H1 (cell line): ENCODE results near the gene CIROP. TPM values are rescaled to one million over a fixed set of nuclear protein-coding genes. Genes with fewer than 3 reads are reported as not detected.

Source experiments
- CTCF ChIA-PET: fragments of 300-600 bp; sonication (Branson Sonifier 250); formaldehyde crosslinking; loops from one replicate; lab custom pipeline; 2021; ENCODE audit not compliant: partially characterized antibody; lab: Charles Lee
- POLR2A ChIA-PET: fragments of 300-600 bp; sonication (Branson Sonifier 250); formaldehyde crosslinking; loops from one replicate; lab custom pipeline; 2021; ENCODE audit warnings: inconsistent platforms; ENCODE audit not compliant: partially characterized antibody; lab: Charles Lee
- DNase-seq, 2 experiments: peaks; one replicate each; pipeline versions ENCODE4 v3.0.0 to v3.0.0-alpha.2; 2010 to 2022; ENCODE audit warnings: low spot score in 2 of 2, low read depth in 1 of 2, mixed read lengths in 1 of 2
- FAIRE-seq: peaks from 2 replicates; lab custom pipeline; 2011; peaks lifted over from hg19 to GRCh38; lab: Jason Lieb, UNC
- H2AFZ ChIP-seq: 2 replicates; pipeline ENCODE4 v1.8.1; 2012; ENCODE audit warnings: low read length, inconsistent platforms
- H2AK5ac ChIP-seq: 2 replicates; pipeline ENCODE4 v1.6.1; 2013; ENCODE audit warnings: low read depth, low read length
- H2BK120ac ChIP-seq: replicated peaks from 2 replicates; pipeline ENCODE3; 2013; ENCODE audit warnings: low read depth, low read length, inconsistent platforms
- H2BK12ac ChIP-seq: 2 replicates; pipeline ENCODE4 v1.6.1; 2013; ENCODE audit warnings: low read depth, low read length
- H2BK15ac ChIP-seq: 2 replicates; pipeline ENCODE4 v1.6.1; 2013; ENCODE audit warnings: low read length
- H2BK20ac ChIP-seq: 2 replicates; pipeline ENCODE4 v1.6.1; 2013; ENCODE audit warnings: low read length
- H2BK5ac ChIP-seq: 2 replicates; pipeline ENCODE4 v1.6.1; 2013; ENCODE audit warnings: low read depth, low read length
- H3K14ac ChIP-seq: 2 replicates; pipeline ENCODE4 v1.6.1; 2013; ENCODE audit warnings: inconsistent platforms; ENCODE audit not compliant: insufficient read length
- H3K18ac ChIP-seq: 2 replicates; pipeline ENCODE4 v1.6.1; 2013; ENCODE audit warnings: low read length; ENCODE audit errors: extremely low read depth
- H3K23ac ChIP-seq: 2 replicates; pipeline ENCODE4 v1.6.1; 2013; ENCODE audit warnings: inconsistent platforms; ENCODE audit not compliant: insufficient read length
- H3K23me2 ChIP-seq: 2 replicates; pipeline ENCODE4 v1.6.1; 2013; ENCODE audit warnings: low read depth, low read length
- H3K27ac ChIP-seq: 2 replicates; pipeline ENCODE4 v1.6.1; 2011; ENCODE audit warnings: low read depth, low read length, inconsistent platforms
- H3K27me3 ChIP-seq, 4 experiments: replicated peaks in 1 of 4; 1 replicate in 1 of 4; 2 replicates in 3 of 4; pipeline versions ENCODE4 v1.6.1 to v1.8.1; 2011 to 2013; ENCODE audit warnings: low read length in 3 of 4, mild to moderate bottlenecking in 3 of 4, inconsistent platforms in 2 of 4, mixed read lengths in 2 of 4, moderate library complexity in 1 of 4; ENCODE audit not compliant: control insufficient read depth in 3 of 4, insufficient read depth in 3 of 4; ENCODE audit errors: extremely low read depth in 1 of 4
- H3K36me3 ChIP-seq, 4 experiments: 2 replicates each; pipeline versions ENCODE4 v1.6.1 to v1.8.1; 2011 to 2013; ENCODE audit warnings: mild to moderate bottlenecking in 4 of 4, low read length in 3 of 4, moderate library complexity in 2 of 4, control low read depth in 1 of 4, inconsistent platforms in 1 of 4; ENCODE audit not compliant: insufficient read depth in 4 of 4, control insufficient read depth in 2 of 4
- H3K4ac ChIP-seq: replicated peaks from 2 replicates; pipeline ENCODE3; 2013; ENCODE audit warnings: low read length, low read depth, mixed read lengths, inconsistent platforms; ENCODE audit not compliant: insufficient read length
- H3K4me1 ChIP-seq, 4 experiments: replicated peaks in 1 of 4; 1 replicate in 1 of 4; 2 replicates in 3 of 4; pipeline versions ENCODE4 v1.6.1 to v1.8.1; 2011 to 2013; ENCODE audit warnings: low read length in 3 of 4, inconsistent platforms in 2 of 4, mixed read lengths in 1 of 4; ENCODE audit not compliant: insufficient read depth in 4 of 4, control insufficient read depth in 3 of 4
- H3K4me2 ChIP-seq, 2 experiments: 2 replicates each; pipeline versions ENCODE4 v1.6.1 to v1.8.1; 2011 to 2013; ENCODE audit warnings: low read depth in 2 of 2, low read length in 2 of 2, control low read depth in 1 of 2, inconsistent platforms in 1 of 2, mild to moderate bottlenecking in 1 of 2; ENCODE audit not compliant: insufficient read depth in 1 of 2
- H3K4me3 ChIP-seq, 4 experiments: fragments of 200-600, 300-600 bp in 1 of 4; sonication (generic), shearing (Covaris generic), sonication (Bioruptor Twin) in 1 of 4; 2 replicates each; pipeline versions ENCODE4 v1.5.1 to v1.8.1; 2011 to 2016; ENCODE audit warnings: low read length in 4 of 4, low read depth in 3 of 4, control low read depth in 2 of 4, inconsistent platforms in 2 of 4, mild to moderate bottlenecking in 2 of 4, mixed read lengths in 1 of 4, moderate library complexity in 1 of 4; ENCODE audit not compliant: insufficient read depth in 2 of 4; ENCODE audit errors: extremely low read depth in 1 of 4
- H3K56ac ChIP-seq: replicated peaks from 2 replicates; pipeline ENCODE3; 2013; ENCODE audit warnings: low read depth, mild to moderate bottlenecking, mixed read lengths, low read length, inconsistent platforms; ENCODE audit not compliant: insufficient read length
- H3K79me1 ChIP-seq: 2 replicates; pipeline ENCODE4 v1.6.1; 2013; ENCODE audit warnings: low read depth, low read length, control low read depth
- H3K79me2 ChIP-seq, 2 experiments: 2 replicates each; pipeline versions ENCODE4 v1.6.1 to v1.8.1; 2012 to 2013; ENCODE audit warnings: low read length in 2 of 2, mild to moderate bottlenecking in 2 of 2, inconsistent platforms in 1 of 2; ENCODE audit not compliant: insufficient read depth in 2 of 2, control insufficient read depth in 1 of 2
- H3K9ac ChIP-seq, 4 experiments: replicated peaks in 1 of 4; 1 replicate in 1 of 4; 2 replicates in 3 of 4; pipeline versions ENCODE4 v1.6.1 to v1.8.1; 2011 to 2013; ENCODE audit warnings: low read depth in 3 of 4, low read length in 3 of 4, control low read depth in 2 of 4, mild to moderate bottlenecking in 2 of 4, moderate library complexity in 2 of 4, inconsistent platforms in 1 of 4; ENCODE audit errors: extremely low read depth in 1 of 4
- H3K9me3 ChIP-seq, 2 experiments: 2 replicates each; pipeline versions ENCODE4 v1.6.1 to v1.8.1; 2012 to 2013; ENCODE audit warnings: mild to moderate bottlenecking in 2 of 2, moderate library complexity in 2 of 2, control low read depth in 1 of 2, inconsistent platforms in 1 of 2, low read depth in 1 of 2, low read length in 1 of 2, mixed read lengths in 1 of 2; ENCODE audit not compliant: insufficient read depth in 2 of 2
- H4K20me1 ChIP-seq, 2 experiments: replicated peaks in 1 of 2; 2 replicates each; pipeline versions ENCODE3 to v1.8.1; 2011 to 2013; ENCODE audit warnings: inconsistent platforms in 2 of 2, low read length in 2 of 2, mild to moderate bottlenecking in 1 of 2; ENCODE audit not compliant: insufficient read depth in 2 of 2, control insufficient read depth in 1 of 2
- H4K5ac ChIP-seq: 2 replicates; pipeline ENCODE4 v1.6.1; 2013; ENCODE audit warnings: low read length, low read depth, mixed read lengths, inconsistent platforms; ENCODE audit not compliant: insufficient read length
- H4K8ac ChIP-seq: 2 replicates; pipeline ENCODE4 v1.8.0; 2013; ENCODE audit warnings: mild to moderate bottlenecking, moderate library complexity, low read length, inconsistent platforms; ENCODE audit not compliant: insufficient read depth; ENCODE audit errors: extremely low read depth
- H4K91ac ChIP-seq: replicated peaks from 2 replicates; pipeline ENCODE3; 2013; ENCODE audit warnings: low read length, mixed read lengths, inconsistent platforms; ENCODE audit not compliant: insufficient read length
- BACH1 ChIP-seq: IDR thresholded peaks from 2 replicates; pipeline ENCODE4 v1.6.1; 2012; ENCODE audit warnings: low read length, improper control_type of control experiment
- CBX5 ChIP-seq: fragments of 300-800, 300-1000 bp; sonication (generic); IDR thresholded peaks from 2 replicates; pipeline ENCODE4 v1.7.1; 2016; ENCODE audit warnings: antibody characterized with exemption, low read length, low read depth
- CBX8 ChIP-seq: fragments of 300-800, 300-1000 bp; sonication (generic); IDR thresholded peaks from 2 replicates; pipeline ENCODE4 v1.7.1; 2016; ENCODE audit warnings: low read depth, low read length, borderline replicate concordance
- EZH2 ChIP-seq: fragments of 200-600 bp; sonication (generic); IDR thresholded peaks from 2 replicates; pipeline ENCODE4 v1.7.1; 2012; ENCODE audit warnings: low read depth, mild to moderate bottlenecking, moderate library complexity, low read length, inconsistent platforms; ENCODE audit not compliant: severe bottlenecking
- FOSL1 ChIP-seq: IDR thresholded peaks from 2 replicates; pipeline ENCODE4 v1.6.1; 2011; ENCODE audit warnings: mild to moderate bottlenecking, low read depth, low read length, moderate library complexity; ENCODE audit not compliant: insufficient read depth
- NRF1 ChIP-seq: IDR thresholded peaks from 2 replicates; pipeline ENCODE4 v1.6.1; 2011; ENCODE audit warnings: mild to moderate bottlenecking, low read depth, low read length, improper control_type of control experiment
- POLR2AphosphoS5 ChIP-seq: IDR thresholded peaks from 2 replicates; pipeline ENCODE4 v1.6.1; 2011; ENCODE audit warnings: low read depth, low read length
- RNF2 ChIP-seq: fragments of 200-900, 300-1000 bp; sonication (generic); IDR thresholded peaks from 2 replicates; pipeline ENCODE4 v1.7.1; 2016; ENCODE audit warnings: borderline replicate concordance, low read depth, mild to moderate bottlenecking, antibody characterized with exemption, low read length; ENCODE audit not compliant: poor library complexity, severe bottlenecking; ENCODE audit errors: missing control alignments
- WGBS, 2 experiments: shearing (Covaris generic) in 1 of 2; methylation state at CpG; one replicate each; pipeline versions ENCODE4 v1.1.6 to v1.1.7; 2013 to 2015; ENCODE audit warnings: low lambda C conversion rate in 2 of 2, mixed read lengths in 2 of 2, inconsistent platforms in 1 of 2, low coverage in 1 of 2, missing lambda C conversion rate in 1 of 2; ENCODE audit not compliant: insufficient replicate concordance in 2 of 2, insufficient coverage in 1 of 2, insufficient read length in 1 of 2; ENCODE audit errors: extremely low coverage in 1 of 2, missing lambda C conversion rate in 1 of 2; 5-methylcytosine and 5-hydroxymethylcytosine counted together
- polyA plus RNA-seq, 7 experiments: library from polyadenylated mRNA; depleted of rRNA in 3 of 7; stranded (reverse) in 5 of 7; unstranded in 2 of 7; fragments of >200 nt in 5 of 7; fragments of 200-250 nt in 2 of 7; gene quantifications; 1 replicate in 5 of 7; 2 replicates in 1 of 7; 4 replicates in 1 of 7; pipeline versions ENCODE4 v1.2.1 to v1.2.3, GENCODE V29; 2011 to 2013; ENCODE audit warnings: missing spikeins in 2 of 7, mixed read lengths in 2 of 7
- total RNA-seq: library from RNA; stranded (reverse); fragmentation: NEBNext Ultra II Directional; extraction: Animal tissue kit (Norgen Biotek cat#: 25700); gene quantifications from 2 replicates; pipeline ENCODE4 v1.2.1, GENCODE V29; 2021
- TF ChIP-seq, protein P1 (sequence below): IDR thresholded peaks from 2 replicates; pipeline ENCODE4 v1.6.1; 2012; ENCODE audit warnings: inconsistent platforms
- TF ChIP-seq, protein P2 (sequence below): IDR thresholded peaks from 2 replicates; pipeline ENCODE4 v1.6.1; 2011; ENCODE audit warnings: low read length, improper control_type of control experiment

The CIROP gene
- total and polyA plus RNA-seq, 2 of the 8 experiments (the other 6 are each of a cell fraction or from before 2014, with no cell fraction given): 0.06 TPM; not detected in 1

DNA sequence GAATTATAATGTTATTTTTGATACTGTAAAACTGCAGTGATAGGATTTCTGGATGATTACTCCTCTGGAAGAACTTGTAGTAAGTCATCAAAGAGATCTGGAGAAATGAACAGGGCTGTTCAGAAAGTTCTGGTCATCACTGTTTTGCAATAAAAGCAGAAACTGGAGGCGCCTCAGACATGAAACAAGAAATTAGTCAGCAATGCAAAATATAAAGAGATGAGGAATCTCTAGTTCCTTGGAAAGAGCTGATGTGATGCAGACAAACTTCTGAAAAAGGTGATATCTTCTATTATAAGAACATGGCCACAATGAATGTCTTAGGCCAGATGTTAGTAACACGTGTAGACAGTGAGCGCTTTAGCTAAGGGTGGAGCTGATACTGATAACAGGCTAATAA lies 19.3 kb downstream of the CIROP start:
- Histone ChIP-seq H3K14ac (no peak overlapping the region), H2BK5ac (no peak overlapping the region), H2AFZ (no peak overlapping the region), H4K5ac (no peak overlapping the region), H4K8ac (no peak overlapping the region), H3K18ac (no peak overlapping the region), H3K79me1 (no peaks in the 10 kb centered on the region), H2BK120ac (no peak overlapping the region), H3K4me1 (no peaks in the 10 kb centered on the region), H4K20me1 (peaks cover 0 to under 1% of the 10 kb centered on the region in 2 experiments), H3K4me2 (no peak overlapping the region), H3K36me3 (peaks cover 15 to 89% (median 56%) of the 10 kb centered on the region in 4 experiments), H3K9ac (no peak overlapping the region), H3K4me3 (no peak overlapping the region), H3K27me3 (no peaks in the 10 kb centered on the region), H3K56ac (no peak overlapping the region), H3K4ac (no peak overlapping the region), H2BK15ac (no peak overlapping the region), H4K91ac (no peak overlapping the region), H3K23ac (no peak overlapping the region), H3K9me3 (no peaks in the 10 kb centered on the region), H3K23me2 (no peaks in the 10 kb centered on the region), H3K27ac (no peak overlapping the region), H3K79me2 (peaks cover 0 to 8% of the 10 kb centered on the region in 2 experiments; a peak in 1 of 4 replicates), H2BK20ac (no peak overlapping the region), H2BK12ac (no peak overlapping the region), H2AK5ac (no peak overlapping the region)
- 97% methylated on average over 3 of the region's 3 CpGs; no CpG with 5 or more reads in 1 of the 2 experiments for WGBS, 2 experiments
- DNase-seq (no peak), FAIRE-seq (no peak)
- POLR2A ChIA-PET: interaction anchor here (0.6 to 5.1 kb wide), 6 partner anchors 9 to 113 kb away, joined by 3 to 24 read pairs (median 4); partner anchors contain the start of genes ACIN1 and C14orf119
- CTCF ChIA-PET: interaction anchor here (0.8 to 3.8 kb wide), 7 partner anchors 8 to 89 kb away, joined by 3 to 18 read pairs (median 5); no protein-coding TSS in a partner anchor
- TF ChIP-seq POLR2AphosphoS5 (no peak), BACH1 (no peak), CBX8 (no peak), NRF1 (no peak), RNF2 (no peak), FOSL1 (no peak), EZH2 (no peak), CBX5 (no peak)
- TF ChIP-seq, protein P1, sequence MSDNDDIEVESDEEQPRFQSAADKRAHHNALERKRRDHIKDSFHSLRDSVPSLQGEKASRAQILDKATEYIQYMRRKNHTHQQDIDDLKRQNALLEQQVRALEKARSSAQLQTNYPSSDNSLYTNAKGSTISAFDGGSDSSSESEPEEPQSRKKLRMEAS: no peak
- TF ChIP-seq, protein P2, sequence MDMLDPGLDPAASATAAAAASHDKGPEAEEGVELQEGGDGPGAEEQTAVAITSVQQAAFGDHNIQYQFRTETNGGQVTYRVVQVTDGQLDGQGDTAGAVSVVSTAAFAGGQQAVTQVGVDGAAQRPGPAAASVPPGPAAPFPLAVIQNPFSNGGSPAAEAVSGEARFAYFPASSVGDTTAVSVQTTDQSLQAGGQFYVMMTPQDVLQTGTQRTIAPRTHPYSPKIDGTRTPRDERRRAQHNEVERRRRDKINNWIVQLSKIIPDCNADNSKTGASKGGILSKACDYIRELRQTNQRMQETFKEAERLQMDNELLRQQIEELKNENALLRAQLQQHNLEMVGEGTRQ: no peak
